ENCODE measurements around the gene TRIM62. TPM values are rescaled to one million over a fixed set of nuclear protein-coding genes. Genes with fewer than 3 reads are reported as not detected.

The TRIM62 gene
- total RNA-seq, 6 experiments from 2014 or later, result 6.2 to 7.9 (median 7.1) TPM

GRCh38 chr1:33186936-33187335 is 5.1 kb upstream of the TRIM62 start:
- H3K4me3 Mint-ChIP-seq, result no peak overlapping the region
- no peak overlapping the region for H3K27ac Mint-ChIP-seq
- peaks cover 11% of the 10 kb centered on the region for H3K27me3 Mint-ChIP-seq (ENCODE audit: insufficient read depth)
- H3K36me3 Mint-ChIP-seq (ENCODE audit: low read depth), result no peaks in the 10 kb centered on the region
- peaks cover 19% of the 10 kb centered on the region for H3K4me1 Mint-ChIP-seq (ENCODE audit: low read depth)
- no peaks in the 10 kb centered on the region for H3K9me3 Mint-ChIP-seq
- DNase-seq, result no peak
- no peak for TF ChIP-seq CTCF (IDR thresholded peaks at IDR 0.05)

- TF ChIP-seq CTCF (IDR thresholded peaks at IDR 0.05), result no peak
- no peak overlapping the region for H3K4me3 Mint-ChIP-seq
- peaks cover 9% of the 10 kb centered on the region; the same call in 1 of the 2 replicates for H3K27me3 Mint-ChIP-seq (ENCODE audit: insufficient read depth)
- no peak for DNase-seq
- no peaks in the 10 kb centered on the region for H3K9me3 Mint-ChIP-seq
- no peak overlapping the region for H3K27ac Mint-ChIP-seq
- H3K36me3 Mint-ChIP-seq (ENCODE audit: low read depth), result no peaks in the 10 kb centered on the region
- peaks cover 22% of the 10 kb centered on the region for H3K4me1 Mint-ChIP-seq (ENCODE audit: low read depth)
Observed at GRCh38 chr1:33185541-33185940, 3.7 kb upstream of the TRIM62 start.

GRCh38 chr1:33183306-33183705 is 1.5 kb upstream of the TRIM62 start:
- no peak overlapping the region for H3K27ac Mint-ChIP-seq
- no peak overlapping the region for H3K4me3 Mint-ChIP-seq

GRCh38 chr1:33182896-33183295 is 1.1 kb upstream of the TRIM62 start:
- no peak for TF ChIP-seq CTCF (IDR thresholded peaks at IDR 0.05)
- DNase-seq, result no peak
- no peaks in the 10 kb centered on the region for H3K36me3 Mint-ChIP-seq (ENCODE audit: low read depth)
- H3K9me3 Mint-ChIP-seq, result no peaks in the 10 kb centered on the region
- 0 out of 2 replicates have a peak overlapping the region, but pooled peaks have one; percentile 91 for H3K4me3 Mint-ChIP-seq
- H3K27me3 Mint-ChIP-seq (ENCODE audit: insufficient read depth), result peaks cover 9% of the 10 kb centered on the region
- peaks cover 19% of the 10 kb centered on the region for H3K4me1 Mint-ChIP-seq (ENCODE audit: low read depth)
- no peak overlapping the region for H3K27ac Mint-ChIP-seq

More at GRCh38 chr1:33183306-33183705, 1.5 kb upstream of the TRIM62 start:
- DNase-seq, result no peak
- TF ChIP-seq CTCF (IDR thresholded peaks at IDR 0.05), result no peak; the same call in 1 of the 2 replicates
- H3K27me3 Mint-ChIP-seq (ENCODE audit: insufficient read depth), result peaks cover 9% of the 10 kb centered on the region
- H3K9me3 Mint-ChIP-seq, result no peaks in the 10 kb centered on the region
- H3K4me1 Mint-ChIP-seq (ENCODE audit: low read depth), result peaks cover 20% of the 10 kb centered on the region
- no peaks in the 10 kb centered on the region for H3K36me3 Mint-ChIP-seq (ENCODE audit: low read depth)

- H3K36me3 Mint-ChIP-seq (ENCODE audit: low read depth), result no peaks in the 10 kb centered on the region
- H3K4me3 Mint-ChIP-seq, result peak overlapping the region; percentile 91
- no peaks in the 10 kb centered on the region for H3K9me3 Mint-ChIP-seq
- TF ChIP-seq CTCF (IDR thresholded peaks at IDR 0.05), result no peak
- peak; percentile 16 for DNase-seq
- no peak overlapping the region for H3K27ac Mint-ChIP-seq
- peaks cover 9% of the 10 kb centered on the region for H3K27me3 Mint-ChIP-seq (ENCODE audit: insufficient read depth)
- H3K4me1 Mint-ChIP-seq (ENCODE audit: low read depth), result peaks cover 19% of the 10 kb centered on the region
Observed at GRCh38 chr1:33182401-33182841, 578 bp upstream of the TRIM62 start.

All from HFFc6 (cell line).